Muscle layer of duodenum (tissue), 2 donors: ENCODE results near the gene SIX5.
"Not testable (repeated sequence)": the region's sequence is repeated elsewhere in the genome, so short reads cannot be mapped to it uniquely, and the experiment has no call there.

Experiments used
- H3K27ac ChIP-seq: one replicate; pipeline ENCODE4 v1.7.0; 2013; ENCODE audit warnings: mild to moderate bottlenecking, low read length
- H3K27me3 ChIP-seq: one replicate; pipeline ENCODE4 v1.7.0; 2013; ENCODE audit warnings: low read depth, mild to moderate bottlenecking, control low read depth, low read length
- H3K36me3 ChIP-seq, 2 donors: one replicate each; pipeline ENCODE4 v1.7.0; 2013; ENCODE audit warnings: low read length in 2 of 2, control low read depth in 1 of 2, mild to moderate bottlenecking in 1 of 2; ENCODE audit not compliant: insufficient read depth in 2 of 2, control insufficient read depth in 1 of 2
- H3K4me1 ChIP-seq, 2 donors: one replicate each; pipeline ENCODE4 v1.7.0; 2013; ENCODE audit warnings: low read length in 2 of 2, mild to moderate bottlenecking in 2 of 2, control low read depth in 1 of 2, moderate library complexity in 1 of 2; ENCODE audit not compliant: insufficient read depth in 2 of 2, control insufficient read depth in 1 of 2
- H3K4me3 ChIP-seq, 2 donors: one replicate each; pipeline ENCODE4 v1.7.0; 2013; ENCODE audit warnings: low read length in 2 of 2, low read depth in 1 of 2, mild to moderate bottlenecking in 1 of 2
- H3K9me3 ChIP-seq, 2 donors: one replicate each; pipeline ENCODE4 v1.7.0; 2013; ENCODE audit warnings: low read length in 2 of 2, control low read depth in 1 of 2, mild to moderate bottlenecking in 1 of 2; ENCODE audit not compliant: control insufficient read depth in 1 of 2
- donor health status: healthy.

The SIX5 gene

DNA sequence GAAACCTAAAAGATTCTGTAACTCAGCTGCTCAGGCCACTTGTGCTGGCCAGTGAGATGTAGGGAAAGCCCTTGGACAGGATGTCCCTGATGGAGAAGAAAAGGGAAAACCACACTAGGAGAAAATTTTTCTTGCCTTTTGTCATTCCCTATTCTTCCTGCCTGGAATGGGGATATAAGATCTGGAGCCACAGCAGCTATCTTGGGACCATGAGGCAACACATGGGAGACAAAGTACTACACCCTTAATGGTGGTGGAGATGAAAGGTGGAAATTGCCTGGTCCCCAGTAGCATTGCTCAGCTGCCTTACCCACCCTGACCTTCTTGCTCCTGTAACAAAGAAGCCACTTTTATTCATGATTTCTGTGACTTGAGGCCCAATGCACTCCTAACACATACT lies 36.7 kb upstream of the SIX5 start:
- no peaks in the 10 kb centered on the region for H3K27me3 ChIP-seq
- no peak overlapping the region for H3K4me3 ChIP-seq
- peaks cover 0 to 3% of the 10 kb centered on the region in 2 donors for H3K4me1 ChIP-seq
- no peaks in the 10 kb centered on the region for H3K9me3 ChIP-seq
- no peaks in the 10 kb centered on the region for H3K36me3 ChIP-seq
- H3K27ac ChIP-seq, result no peak overlapping the region

DNA sequence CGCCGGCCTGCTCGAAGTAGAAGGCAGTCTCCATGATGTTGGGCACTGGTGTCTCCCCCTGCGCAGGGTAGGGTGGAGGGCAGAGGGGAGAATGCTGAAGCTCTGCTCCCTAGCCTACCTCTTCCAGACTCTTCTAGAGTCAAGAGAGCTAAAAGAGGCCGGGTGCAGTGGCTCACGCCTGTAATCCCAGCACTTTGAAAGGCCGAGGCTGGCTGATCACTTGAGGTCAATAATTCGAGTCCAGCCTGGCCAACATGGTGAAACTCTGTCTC lies 35.8 kb upstream of the SIX5 start:
- Histone ChIP-seq H3K4me1 (peaks cover 0 to 3% of the 10 kb centered on the region in 2 donors), H3K27ac (no peak overlapping the region), H3K27me3 (no peaks in the 10 kb centered on the region), H3K4me3 (no peak overlapping the region), H3K36me3 (no peaks in the 10 kb centered on the region), H3K9me3 (no peaks in the 10 kb centered on the region)

DNA sequence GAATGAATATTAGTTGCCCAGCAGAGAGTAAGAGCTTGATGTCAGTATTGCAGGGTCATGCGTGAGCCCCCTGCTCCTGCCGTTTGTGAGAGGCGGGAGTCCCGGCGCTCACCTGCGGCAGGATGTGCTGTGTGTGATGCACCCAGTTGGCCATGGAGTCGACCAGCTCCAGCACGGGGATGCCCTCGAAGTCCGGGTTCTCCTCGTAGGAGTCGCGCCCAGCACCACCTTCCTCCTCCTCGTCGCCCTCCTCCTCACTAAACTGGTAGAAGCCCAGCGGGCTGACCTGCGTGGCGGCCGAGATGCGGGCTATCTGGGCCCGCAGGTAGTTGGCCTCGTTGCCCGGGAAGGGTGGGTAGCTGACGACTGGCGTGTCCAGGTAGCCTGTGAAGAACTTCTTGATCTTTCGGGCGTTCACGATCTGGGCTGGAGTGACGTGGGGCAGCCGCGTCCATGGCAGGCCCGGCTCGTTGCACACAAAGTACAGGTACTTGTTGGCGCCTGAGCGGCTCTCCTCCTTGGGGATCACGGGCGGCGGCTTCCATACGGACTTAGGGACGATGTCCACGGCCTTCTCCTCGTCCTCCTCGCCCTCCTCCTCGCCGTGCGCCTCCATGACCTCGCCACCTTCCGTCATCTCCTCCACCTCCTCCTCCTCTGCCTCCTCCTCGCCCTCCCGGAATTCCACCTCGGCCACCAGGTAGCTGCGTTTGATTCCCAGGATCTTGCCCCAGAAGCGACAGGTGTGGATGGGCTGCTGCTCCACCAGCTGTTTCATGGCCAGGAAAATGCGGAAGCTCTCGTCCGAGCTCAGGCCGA lies 35.3 kb upstream of the SIX5 start:
- Histone ChIP-seq H3K27me3 (no peaks in the 10 kb centered on the region), H3K36me3 (no peaks in the 10 kb centered on the region), H3K9me3 (no peaks in the 10 kb centered on the region), H3K4me3 (no peak overlapping the region), H3K27ac (no peak overlapping the region), H3K4me1 (no peaks in the 10 kb centered on the region)

DNA sequence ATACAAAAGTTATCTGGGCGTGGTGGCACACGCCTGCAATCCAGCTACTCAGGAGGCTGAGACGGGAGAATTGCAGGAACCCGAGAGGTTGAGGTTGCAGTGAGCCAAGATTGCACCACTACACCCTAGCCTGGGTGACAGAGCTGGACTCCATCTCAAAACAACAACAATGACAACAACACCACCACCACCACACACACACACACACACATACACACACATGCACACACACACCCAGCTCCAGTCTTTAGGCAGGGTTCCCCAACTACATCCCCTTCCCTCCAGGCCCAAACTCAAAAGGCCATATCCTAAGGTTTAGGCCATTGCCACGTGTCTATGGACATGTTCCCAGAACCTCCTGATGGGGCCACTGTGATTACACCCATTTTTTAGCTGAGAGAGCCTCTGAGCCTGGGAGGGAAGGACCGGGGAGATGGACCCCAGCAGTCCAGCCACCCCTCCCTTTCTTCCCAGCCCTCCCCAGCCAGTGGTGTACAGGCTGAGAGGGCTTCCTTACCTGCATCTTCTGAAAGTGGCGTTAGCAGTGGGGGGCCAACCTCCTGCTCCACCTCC lies 32.6 kb upstream of the SIX5 start:
- Histone ChIP-seq H3K36me3 (no peaks in the 10 kb centered on the region), H3K9me3 (no peaks in the 10 kb centered on the region), H3K4me1 (peaks cover 0 to 6% of the 10 kb centered on the region in 2 donors), H3K4me3 (no peak overlapping the region), H3K27me3 (no peaks in the 10 kb centered on the region), H3K27ac (no peak overlapping the region)

DNA sequence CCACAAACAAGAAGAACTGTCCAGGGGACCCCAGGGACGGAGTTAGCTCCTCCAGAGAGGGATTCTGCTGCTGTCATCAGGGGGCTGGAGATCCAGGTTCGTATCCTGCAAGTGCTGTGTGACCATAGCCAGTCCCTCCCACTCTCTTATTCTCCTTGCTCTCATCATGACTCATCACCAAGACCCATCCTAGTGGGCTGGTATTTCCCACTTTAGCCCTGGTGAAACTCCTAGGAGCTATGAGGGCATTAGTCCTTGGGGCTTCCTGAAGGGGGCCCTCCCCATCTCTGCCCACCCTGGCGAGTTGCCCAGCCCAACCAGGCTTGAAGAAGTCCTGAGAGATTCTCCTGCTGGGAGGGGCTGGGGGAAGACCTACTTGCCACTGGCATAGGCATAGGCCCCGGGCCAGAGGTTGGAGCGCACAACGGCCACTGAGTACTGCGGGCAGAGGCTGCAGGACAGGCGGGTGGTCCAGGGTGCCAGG lies 31.1 kb upstream of the SIX5 start:
- no peak overlapping the region for H3K27ac ChIP-seq
- H3K27me3 ChIP-seq, result no peaks in the 10 kb centered on the region
- H3K9me3 ChIP-seq, result no peaks in the 10 kb centered on the region

DNA sequence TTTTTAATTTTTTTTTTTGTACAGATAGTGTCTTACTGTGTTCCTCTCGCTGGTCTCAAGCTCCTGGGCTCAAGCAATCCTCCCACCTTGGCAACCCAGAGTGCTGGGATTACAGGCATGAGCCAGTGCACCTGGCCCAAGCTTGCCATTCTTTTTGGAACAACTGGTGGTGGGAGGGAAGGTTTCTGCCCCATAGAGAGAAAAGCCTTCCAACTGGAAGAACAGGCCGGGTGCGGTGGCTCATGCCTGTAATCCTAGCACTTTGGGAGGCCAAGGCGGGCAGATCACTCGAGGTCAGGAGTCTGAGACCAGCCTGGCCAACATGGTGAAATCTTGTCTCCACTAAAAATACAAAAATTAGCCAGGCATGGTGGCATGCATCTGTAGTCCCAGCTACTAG lies 30.5 kb upstream of the SIX5 start:
- H3K4me3 ChIP-seq, H3K4me1 ChIP-seq, H3K27ac ChIP-seq, H3K9me3 ChIP-seq, H3K36me3 ChIP-seq, H3K27me3 ChIP-seq: not testable (repeated sequence)

More for the DNA sequence above, 31.1 kb upstream of the SIX5 start:
- Histone ChIP-seq H3K4me1 (peaks cover 0 to 6% of the 10 kb centered on the region in 2 donors), H3K4me3 (no peak overlapping the region), H3K36me3 (no peaks in the 10 kb centered on the region)

DNA sequence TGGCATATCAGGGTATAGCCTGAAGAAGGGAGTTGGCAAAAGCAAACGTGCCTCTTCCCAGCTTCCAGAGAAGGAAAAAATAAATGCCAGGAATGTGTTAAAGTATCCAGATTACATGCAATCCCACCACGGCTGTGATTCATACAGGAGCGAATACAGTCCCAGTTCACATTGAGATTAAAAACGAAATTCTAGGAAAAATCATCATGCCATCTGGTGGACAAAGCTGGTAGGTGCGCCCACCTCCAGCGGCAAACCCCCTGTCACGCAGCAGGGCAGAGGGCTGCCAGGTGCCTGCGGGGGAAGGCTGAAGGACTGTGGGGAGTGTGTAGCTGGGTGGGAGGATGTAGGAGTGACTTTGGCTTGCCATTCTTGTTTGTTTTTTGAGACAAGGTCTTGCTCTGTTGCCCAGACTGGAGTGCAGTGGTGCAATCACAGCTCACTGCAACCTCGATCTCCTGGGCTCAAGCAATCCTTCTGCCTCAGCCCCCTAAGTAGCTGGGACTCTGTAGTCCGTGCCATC lies 30.0 kb upstream of the SIX5 start:
- H3K27ac ChIP-seq, result no peak overlapping the region

DNA sequence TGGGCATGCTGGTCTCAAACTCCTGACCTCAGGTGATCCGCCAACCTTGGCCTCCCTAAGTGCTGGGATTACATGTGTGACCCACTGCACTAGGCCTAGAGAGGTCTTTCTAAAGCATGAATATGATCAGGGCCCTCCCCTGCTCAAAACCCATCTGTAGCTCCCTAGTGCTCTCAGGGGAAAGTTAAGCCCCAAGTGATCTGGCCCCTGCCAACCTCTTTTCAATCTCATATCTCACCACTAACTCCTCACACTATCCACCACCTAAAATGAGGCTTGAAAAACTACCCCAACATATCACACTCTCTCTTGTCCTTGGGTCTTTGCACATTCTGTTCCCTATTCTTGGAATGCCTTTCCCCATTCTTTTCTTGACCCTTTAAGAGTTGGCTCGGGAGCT lies 25.6 kb upstream of the SIX5 start:
- peaks cover 0 to 29% of the 10 kb centered on the region in 2 donors for H3K4me1 ChIP-seq
- H3K36me3 ChIP-seq, result peaks cover 0 to 4% of the 10 kb centered on the region in 2 donors
- H3K9me3 ChIP-seq, result no peaks in the 10 kb centered on the region
- H3K27me3 ChIP-seq, result no peaks in the 10 kb centered on the region
- no peak overlapping the region for H3K4me3 ChIP-seq
- H3K27ac ChIP-seq, result no peak overlapping the region

More for the DNA sequence above, 30.0 kb upstream of the SIX5 start:
- no peaks in the 10 kb centered on the region for H3K27me3 ChIP-seq
- H3K4me3 ChIP-seq, result no peak overlapping the region
- H3K36me3 ChIP-seq, result no peaks in the 10 kb centered on the region
- H3K4me1 ChIP-seq, result peaks cover 0 to 6% of the 10 kb centered on the region in 2 donors
- no peaks in the 10 kb centered on the region for H3K9me3 ChIP-seq

DNA sequence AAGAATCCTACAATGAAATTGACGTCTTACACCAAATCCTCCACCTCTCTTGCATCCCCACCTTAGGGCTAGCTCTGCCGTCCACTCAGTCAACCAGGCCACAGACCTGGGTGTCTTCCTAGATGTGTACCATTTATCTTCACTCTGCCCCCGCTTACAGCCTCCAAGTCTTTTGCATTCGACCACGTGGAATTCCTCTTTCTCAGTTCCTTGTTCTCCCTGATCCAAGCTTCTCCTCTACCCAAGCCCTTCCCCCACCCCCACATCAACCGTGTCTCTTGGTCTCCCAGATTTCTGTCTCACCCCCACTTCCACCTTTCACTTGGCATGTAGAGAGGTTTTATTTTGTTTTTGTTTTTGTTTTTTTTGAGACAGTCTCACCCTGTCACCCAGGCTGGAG lies 24.8 kb upstream of the SIX5 start:
- Histone ChIP-seq H3K9me3 (no peaks in the 10 kb centered on the region), H3K27me3 (no peaks in the 10 kb centered on the region), H3K4me3 (no peak overlapping the region), H3K36me3 (peaks cover 7 to 11% of the 10 kb centered on the region in 2 donors), H3K4me1 (peaks cover 0 to 25% of the 10 kb centered on the region in 2 donors), H3K27ac (no peak overlapping the region)

DNA sequence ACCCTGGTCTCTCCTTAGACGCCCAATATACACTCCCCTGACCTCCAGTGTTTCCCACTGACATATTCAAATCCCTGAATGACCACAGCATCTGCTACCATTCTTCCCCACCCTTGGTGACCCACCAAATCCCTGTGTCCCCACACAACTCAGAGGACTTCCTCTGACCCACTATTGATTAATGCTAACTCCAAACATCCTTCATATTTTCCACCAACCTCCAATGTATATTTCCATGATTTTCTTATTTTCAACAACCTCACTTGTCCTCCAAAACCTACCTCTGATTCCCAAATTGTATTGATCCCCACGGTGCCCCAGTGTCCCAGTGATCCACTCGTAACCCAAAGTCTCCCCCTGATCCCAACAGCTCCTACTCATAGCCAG lies 24.1 kb upstream of the SIX5 start:
- Histone ChIP-seq H3K4me1 (peaks cover 0 to 23% of the 10 kb centered on the region in 2 donors), H3K36me3 (peaks cover 8 to 18% of the 10 kb centered on the region in 2 donors), H3K27me3 (no peaks in the 10 kb centered on the region), H3K9me3 (no peaks in the 10 kb centered on the region), H3K4me3 (peak overlapping the region in 1 of 2 donors; percentile 12), H3K27ac (no peak overlapping the region)

DNA sequence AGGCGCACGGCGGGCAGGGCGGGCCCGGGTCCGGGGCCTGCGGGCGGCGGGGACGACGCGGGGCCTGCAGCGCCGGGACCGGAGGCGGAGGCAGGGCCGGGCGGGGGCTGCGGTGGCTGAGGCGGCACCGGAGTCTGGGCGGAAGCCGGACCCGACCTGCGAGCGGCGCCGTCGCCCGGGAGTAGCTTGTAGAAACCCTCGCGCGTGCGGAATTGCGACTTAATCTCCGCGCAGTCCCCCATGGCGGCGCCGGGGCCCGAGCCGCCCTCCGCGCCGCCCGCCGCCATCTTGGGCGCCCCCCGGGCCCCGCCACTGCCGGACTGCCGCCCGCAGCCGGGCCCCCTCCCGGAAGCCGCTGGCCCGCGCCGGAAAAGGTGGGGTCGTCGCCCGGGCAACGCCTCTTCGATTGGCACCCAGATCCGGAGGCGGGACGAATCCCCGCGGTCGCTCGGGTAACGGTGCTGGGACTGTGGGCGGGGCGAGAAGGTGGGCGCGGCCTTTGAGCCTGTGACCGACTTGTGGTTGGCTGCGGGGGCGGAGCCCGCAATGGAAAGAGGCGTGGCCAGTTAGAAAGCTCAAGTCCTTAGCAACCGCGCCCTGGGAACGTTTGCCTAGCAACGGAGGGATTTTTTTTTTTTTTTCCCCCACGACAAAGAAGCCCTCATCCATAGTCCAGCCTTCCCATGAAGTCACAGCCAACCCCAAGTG lies 23.6 kb upstream of the SIX5 start, which contains the start of gene DMWD:
Gene DMWD (minus strand): TSS at position 376 of the 708 bp plus-strand sequence. CDS start 89 bp downstream, at position 287.
- H3K9me3 ChIP-seq, result no peaks in the 10 kb centered on the region
- peak within 1 kb of the TSS; percentile 75 to 87 for H3K4me3 ChIP-seq
- peaks cover 0 to 23% of the 10 kb centered on the region in 2 donors for H3K4me1 ChIP-seq
- peak within 1 kb of the TSS; percentile 43 for H3K27ac ChIP-seq
- H3K36me3 ChIP-seq, result peaks cover 8 to 19% of the 10 kb centered on the region in 2 donors
- H3K27me3 ChIP-seq, result no peaks in the 10 kb centered on the region
